ENCODE measurements around the gene KIF2C. TPM values are rescaled to one million over a fixed set of nuclear protein-coding genes. Genes with fewer than 3 reads are reported as not detected.

The KIF2C gene
- total RNA-seq, 2 experiments from 2014 or later: 140 to 159 TPM

DNA sequence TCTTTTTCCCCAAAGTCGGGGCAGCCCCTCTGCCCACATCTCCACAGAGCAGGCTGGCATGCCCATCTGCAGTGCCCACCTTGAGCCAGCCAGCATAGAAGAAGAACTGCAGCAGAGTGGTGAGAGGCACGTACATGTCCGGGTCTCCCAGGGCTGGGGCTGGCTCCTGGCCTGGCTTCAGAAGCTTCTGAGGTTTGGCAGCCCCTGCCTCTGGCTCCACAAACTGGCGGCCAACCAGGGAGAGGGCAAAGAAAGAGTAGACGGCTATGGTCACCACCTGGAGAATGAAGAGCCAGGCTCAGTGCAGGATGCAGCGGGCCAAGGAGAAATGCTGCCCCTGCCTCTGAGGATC is 45.4 kb downstream of the KIF2C start:
- H4K20me1 ChIP-seq (ENCODE audit: insufficient read depth, low read length): no peaks in the 10 kb centered on the region
- intact Hi-C loops (cut with micrococcal nuclease; ENCODE audit: unreplicated experiment): no loop called here
- H3K79me2 ChIP-seq (ENCODE audit: insufficient read depth, low read depth, low read length): no peaks in the 10 kb centered on the region
- peak overlapping the region; percentile 66 for H3K4me2 ChIP-seq (ENCODE audit: low read length)
- H3K9me3 ChIP-seq (ENCODE audit: low read length): no peaks in the 10 kb centered on the region
- no peak for TF ChIP-seq EZH2phosphoT487 (IDR thresholded peaks at IDR 0.05; ENCODE audit: borderline replicate concordance, low read depth, low read length)
- TF ChIP-seq, protein P1, sequence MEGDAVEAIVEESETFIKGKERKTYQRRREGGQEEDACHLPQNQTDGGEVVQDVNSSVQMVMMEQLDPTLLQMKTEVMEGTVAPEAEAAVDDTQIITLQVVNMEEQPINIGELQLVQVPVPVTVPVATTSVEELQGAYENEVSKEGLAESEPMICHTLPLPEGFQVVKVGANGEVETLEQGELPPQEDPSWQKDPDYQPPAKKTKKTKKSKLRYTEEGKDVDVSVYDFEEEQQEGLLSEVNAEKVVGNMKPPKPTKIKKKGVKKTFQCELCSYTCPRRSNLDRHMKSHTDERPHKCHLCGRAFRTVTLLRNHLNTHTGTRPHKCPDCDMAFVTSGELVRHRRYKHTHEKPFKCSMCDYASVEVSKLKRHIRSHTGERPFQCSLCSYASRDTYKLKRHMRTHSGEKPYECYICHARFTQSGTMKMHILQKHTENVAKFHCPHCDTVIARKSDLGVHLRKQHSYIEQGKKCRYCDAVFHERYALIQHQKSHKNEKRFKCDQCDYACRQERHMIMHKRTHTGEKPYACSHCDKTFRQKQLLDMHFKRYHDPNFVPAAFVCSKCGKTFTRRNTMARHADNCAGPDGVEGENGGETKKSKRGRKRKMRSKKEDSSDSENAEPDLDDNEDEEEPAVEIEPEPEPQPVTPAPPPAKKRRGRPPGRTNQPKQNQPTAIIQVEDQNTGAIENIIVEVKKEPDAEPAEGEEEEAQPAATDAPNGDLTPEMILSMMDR (conservative IDR thresholded peaks at IDR 0.05; ENCODE audit: low read length): peak; percentile 3; the same call in 1 of the 2 replicates
- BruUV-seq (replicated peaks): no TSS peak
- H3K9me2 ChIP-seq (ENCODE audit: insufficient read depth, low read length): no peaks in the 10 kb centered on the region
- ChIA-PET POLR2A (interaction anchor here (0.5 to 4.4 kb wide), 6 partner anchors 10 to 721 kb away, joined by 3 to 20 read pairs (median 8); partner anchors contain the start of genes PLK3, RNU5D-1 and RPS8), CTCF (ENCODE audit: unreplicated experiment) (interaction anchor here (0.7 to 2.5 kb wide), 2 partner anchors 9 to 24 kb away, joined by 4 to 9 read pairs; no protein-coding TSS in a partner anchor)
- DNase-seq (ENCODE audit: low spot score): no peak
- peak overlapping the region; percentile 93; the same call in 1 of the 2 replicates for H2AFZ ChIP-seq (ENCODE audit: low read length)
- H3K4me1 ChIP-seq (ENCODE audit: insufficient read depth, low read length, poor library complexity, severe bottlenecking): peaks cover 35% of the 10 kb centered on the region
- peaks cover 26% of the 10 kb centered on the region for H3K36me3 ChIP-seq (ENCODE audit: insufficient read depth, low read length)
- H3K27ac ChIP-seq (ENCODE audit: low read depth, low read length, poor library complexity, severe bottlenecking): peak overlapping the region; percentile 40
- H3K4me3 ChIP-seq (ENCODE audit: low read depth, low read length, poor library complexity, severe bottlenecking): peak overlapping the region; percentile 56

DNA sequence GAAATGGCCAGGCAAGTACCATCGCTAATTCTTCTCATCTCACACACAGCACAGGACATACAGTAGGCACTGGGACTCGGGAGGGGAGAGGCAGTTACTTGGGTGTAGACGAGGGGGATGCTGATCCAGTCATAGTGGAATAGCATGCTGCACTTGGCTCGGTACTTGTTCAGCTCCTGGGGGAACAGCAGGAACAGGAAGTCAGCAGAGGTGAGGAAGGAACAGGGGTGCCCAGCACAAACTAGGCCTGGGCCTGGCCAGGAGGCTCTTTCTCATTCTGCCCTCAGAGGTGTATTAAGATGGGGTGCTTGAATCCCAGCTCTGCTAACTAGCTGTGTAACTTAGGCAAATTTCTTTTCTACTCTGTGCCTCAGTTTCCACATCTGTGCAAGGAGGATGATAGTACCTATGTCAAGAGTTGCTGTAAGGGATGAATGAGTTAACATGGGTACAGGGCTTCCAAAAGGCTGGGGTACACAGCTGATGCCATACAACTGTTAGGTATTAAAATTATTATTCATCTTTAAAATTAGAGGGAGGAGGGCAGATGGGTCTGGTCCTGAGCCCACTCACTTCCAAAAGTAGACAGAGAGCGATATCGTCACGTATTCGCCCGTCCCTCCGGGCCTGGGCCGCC is 46.0 kb downstream of the KIF2C start:
- Histone ChIP-seq H3K27ac (ENCODE audit: low read depth, low read length, poor library complexity, severe bottlenecking) (peak overlapping the region; percentile 40), H3K36me3 (ENCODE audit: insufficient read depth, low read length) (peaks cover 20% of the 10 kb centered on the region), H3K4me1 (ENCODE audit: insufficient read depth, low read length, poor library complexity, severe bottlenecking) (peaks cover 35% of the 10 kb centered on the region), H3K4me2 (ENCODE audit: low read length) (peak overlapping the region; percentile 66), H4K20me1 (ENCODE audit: insufficient read depth, low read length) (no peaks in the 10 kb centered on the region), H3K4me3 (ENCODE audit: low read depth, low read length, poor library complexity, severe bottlenecking) (peak overlapping the region; percentile 56), H2AFZ (ENCODE audit: low read length) (peak overlapping the region; percentile 93; the same call in 1 of the 2 replicates), H3K9me3 (ENCODE audit: low read length) (no peaks in the 10 kb centered on the region), H3K9me2 (ENCODE audit: insufficient read depth, low read length) (no peaks in the 10 kb centered on the region), H3K79me2 (ENCODE audit: insufficient read depth, low read depth, low read length) (no peaks in the 10 kb centered on the region)
- no peak for TF ChIP-seq EZH2phosphoT487 (IDR thresholded peaks at IDR 0.05; ENCODE audit: borderline replicate concordance, low read depth, low read length)
- TF ChIP-seq, protein P1 (conservative IDR thresholded peaks at IDR 0.05; ENCODE audit: low read length): no peak
- intact Hi-C loops (cut with micrococcal nuclease; ENCODE audit: unreplicated experiment): no loop called here
- DNase-seq (ENCODE audit: low spot score): no peak
- POLR2A ChIA-PET: interaction anchor here (0.5 to 4.4 kb wide), 6 partner anchors 10 to 720 kb away, joined by 3 to 20 read pairs (median 6); partner anchors contain the start of genes PLK3, RNU5D-1 and RPS8
- BruUV-seq (replicated peaks): no TSS peak
- CTCF ChIA-PET (ENCODE audit: unreplicated experiment): interaction anchor here (2.5 kb wide), 1 partner anchor 23 kb away, joined by 9 read pairs; no protein-coding TSS in a partner anchor

Data from OCI-LY7 (cell line).